HG03108 (cell line): Measurements from ENCODE around the gene GCC1.

Source experiments
- ATAC-seq: cut with Tn5 transposase; IDR thresholded peaks from one replicate; pipeline ENCODE4 v1.9.1; 2021; ENCODE audit warnings: moderate library complexity; ENCODE audit not compliant: unreplicated experiment

GCC1 gene, protein sequence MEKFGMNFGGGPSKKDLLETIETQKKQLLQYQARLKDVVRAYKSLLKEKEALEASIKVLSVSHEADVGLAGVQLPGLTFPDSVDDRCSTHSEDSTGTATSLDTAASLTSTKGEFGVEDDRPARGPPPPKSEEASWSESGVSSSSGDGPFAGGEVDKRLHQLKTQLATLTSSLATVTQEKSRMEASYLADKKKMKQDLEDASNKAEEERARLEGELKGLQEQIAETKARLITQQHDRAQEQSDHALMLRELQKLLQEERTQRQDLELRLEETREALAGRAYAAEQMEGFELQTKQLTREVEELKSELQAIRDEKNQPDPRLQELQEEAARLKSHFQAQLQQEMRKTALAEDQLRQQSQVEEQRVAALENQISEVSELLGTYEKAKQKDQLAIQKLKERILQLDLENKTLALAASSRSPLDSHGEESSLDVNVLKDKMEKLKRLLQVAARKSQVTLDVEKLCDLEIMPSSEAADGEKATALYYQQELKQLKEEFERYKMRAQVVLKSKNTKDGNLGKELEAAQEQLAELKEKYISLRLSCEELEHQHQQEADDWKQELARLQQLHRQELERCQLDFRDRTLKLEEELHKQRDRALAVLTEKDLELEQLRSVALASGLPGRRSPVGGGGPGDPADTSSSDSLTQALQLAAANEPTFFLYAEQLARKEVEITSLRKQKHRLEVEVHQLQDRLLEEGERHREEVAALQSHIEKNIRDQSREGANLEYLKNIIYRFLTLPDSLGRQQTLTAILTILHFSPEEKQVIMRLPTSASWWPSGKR

DNA sequence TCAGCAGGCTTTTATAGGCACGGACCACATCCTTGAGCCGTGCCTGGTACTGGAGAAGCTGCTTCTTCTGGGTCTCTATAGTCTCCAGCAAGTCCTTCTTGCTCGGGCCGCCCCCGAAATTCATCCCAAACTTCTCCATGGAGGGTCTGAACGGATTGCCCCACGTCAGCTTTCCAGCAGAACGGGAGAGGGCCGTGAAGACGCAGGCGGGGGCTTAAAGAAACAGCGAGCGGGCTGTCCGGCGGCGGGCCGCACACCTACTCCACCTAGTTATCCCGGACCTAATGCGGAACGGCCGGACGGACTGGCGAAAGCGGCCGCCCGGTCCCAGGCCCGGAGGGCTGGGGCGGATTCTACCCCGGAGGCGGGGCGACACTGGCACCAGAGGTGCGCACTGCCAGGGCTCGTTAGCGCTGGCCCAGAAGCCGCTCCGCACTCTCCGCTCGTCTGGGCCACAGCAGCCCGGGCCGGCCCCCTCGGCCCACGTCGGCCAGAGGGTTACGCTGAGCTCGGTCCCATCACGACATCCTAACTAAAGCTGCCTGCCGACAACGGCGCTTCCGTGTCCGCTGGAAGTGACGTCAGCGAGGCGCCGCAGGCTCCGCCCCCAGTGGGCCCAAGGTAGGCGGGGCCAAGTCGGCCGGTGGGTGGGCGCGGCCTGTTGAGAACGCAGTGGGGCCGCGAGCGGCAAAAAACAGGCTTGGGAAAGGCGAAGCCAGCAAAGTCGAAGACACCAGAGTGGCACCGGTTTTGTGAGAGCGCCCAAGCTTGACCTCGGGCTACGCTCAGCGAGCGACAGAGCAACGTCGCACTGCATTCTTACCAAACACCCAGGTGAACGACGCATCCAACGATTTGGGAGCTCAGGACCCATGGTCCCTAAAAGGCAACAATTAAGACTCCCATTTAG is at the start of gene GCC1:
Gene GCC1 (minus strand): TSS at position 553 of the 910 bp plus-strand sequence. CDS start 414 bp downstream, at position 139.
- ATAC-seq, result peak; percentile 74

- ATAC-seq, result no peak
These were observed 47.0 kb upstream of the GCC1 start for GRCh38 chr7:127632276-127632910.

DNA sequence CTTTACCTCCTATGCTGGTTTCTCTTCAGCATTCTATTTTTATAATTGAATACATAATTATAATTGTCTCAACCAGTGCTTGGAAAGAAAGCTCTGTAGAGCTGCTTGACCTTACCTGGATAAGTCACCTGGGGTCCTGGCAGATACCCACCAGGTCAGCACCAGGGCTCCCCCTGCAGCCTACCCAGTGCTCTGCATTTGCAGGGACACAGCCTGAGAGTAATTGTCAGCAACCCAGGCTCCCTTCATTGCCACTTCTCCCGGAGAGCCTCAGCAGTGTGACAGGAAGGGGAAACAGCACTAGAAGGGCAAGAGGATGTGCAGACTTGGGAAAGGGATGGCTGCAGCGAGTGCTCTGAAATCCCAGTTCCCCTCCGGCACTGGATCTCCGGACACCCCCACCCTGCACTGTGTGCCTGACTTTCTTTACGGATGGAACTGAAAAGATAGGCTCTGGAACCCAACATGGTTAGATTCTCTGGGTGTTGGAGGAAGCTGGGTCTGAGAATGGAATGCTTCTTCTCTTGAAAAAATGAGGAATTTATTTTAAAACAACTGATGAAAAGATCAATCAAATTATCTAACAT is 44.0 kb upstream of the GCC1 start:
- ATAC-seq, result peak; percentile 56

GRCh38 chr7:127628445-127628844 is 43.0 kb upstream of the GCC1 start:
- no peak for ATAC-seq

GRCh38 chr7:127625331-127625730 is 39.9 kb upstream of the GCC1 start:
- ATAC-seq, result no peak

GRCh38 chr7:127620406-127621233 is 35.2 kb upstream of the GCC1 start:
- no peak for ATAC-seq

GRCh38 chr7:127619681-127620405 is 34.4 kb upstream of the GCC1 start:
- ATAC-seq, result no peak

GRCh38 chr7:127618775-127619174 is 33.4 kb upstream of the GCC1 start:
- no peak for ATAC-seq

DNA sequence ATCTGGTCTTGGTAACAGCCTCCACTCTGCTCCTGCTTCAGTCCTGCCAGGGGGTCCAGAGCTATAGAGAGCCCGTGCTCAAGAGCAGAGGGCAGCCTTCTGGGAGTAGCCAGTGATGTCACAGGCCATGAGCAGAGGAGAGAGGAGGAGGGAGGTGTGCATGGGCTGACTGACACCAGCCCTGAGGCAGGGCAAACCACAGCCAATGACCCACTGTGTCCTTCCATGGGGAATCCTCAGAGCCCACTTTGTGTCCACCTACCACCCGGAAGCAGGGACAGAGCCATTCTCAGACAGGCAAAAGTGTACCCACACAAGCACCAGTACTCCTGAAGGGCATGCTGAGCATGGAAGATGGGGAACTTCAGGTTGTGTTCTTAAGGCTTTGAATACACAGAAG is 32.6 kb upstream of the GCC1 start, which contains the start of gene PAX4:
Gene PAX4 (minus strand): TSS at position 101 of the 400 bp plus-strand sequence. CDS start 2,214 bp downstream, outside the sequence.
- ATAC-seq, result no peak

- ATAC-seq, result no peak
These were observed 31.3 kb upstream of the GCC1 start for GRCh38 chr7:127616724-127617123.

DNA sequence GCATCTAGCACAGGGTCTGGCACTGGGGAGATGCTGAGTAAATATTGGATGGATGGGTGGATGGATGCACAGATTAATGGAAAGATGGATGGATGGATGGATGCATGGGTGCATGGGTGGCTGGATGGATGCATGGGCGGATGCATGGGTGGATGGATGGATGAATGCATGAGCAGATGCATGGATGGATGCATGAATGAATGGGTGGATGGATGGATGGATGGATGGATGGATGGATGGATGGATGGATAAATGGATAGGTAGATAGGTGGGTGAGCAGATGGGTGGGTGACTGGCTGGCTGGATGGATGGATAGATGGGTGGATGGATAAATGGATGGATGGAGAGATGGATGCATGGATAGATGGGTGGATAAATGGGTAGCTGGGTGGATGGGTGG is 26.9 kb upstream of the GCC1 start:
- ATAC-seq, result no peak

DNA sequence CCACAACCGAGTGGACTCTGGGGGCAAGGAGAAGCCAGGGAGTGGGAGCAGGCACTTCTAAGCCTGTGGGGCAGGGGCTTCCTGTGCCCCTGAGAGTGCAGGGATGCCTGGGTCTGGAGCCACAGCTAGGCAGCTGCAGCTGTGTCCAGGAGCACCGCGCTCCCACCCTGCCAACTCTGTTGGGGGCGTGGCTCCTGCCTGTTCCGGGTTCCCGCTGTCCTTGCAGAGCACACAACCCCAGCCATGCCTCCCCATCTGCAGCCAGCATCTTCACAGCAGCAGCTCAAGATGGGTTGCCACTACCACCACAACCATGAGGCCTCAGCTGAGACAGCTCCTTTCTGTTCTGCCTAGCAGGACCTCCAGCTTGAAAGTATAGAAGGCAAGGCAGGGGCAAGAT is 23.9 kb upstream of the GCC1 start:
- no peak for ATAC-seq

- ATAC-seq, result no peak
These were observed 23.1 kb upstream of the GCC1 start for GRCh38 chr7:127608446-127608845.

DNA sequence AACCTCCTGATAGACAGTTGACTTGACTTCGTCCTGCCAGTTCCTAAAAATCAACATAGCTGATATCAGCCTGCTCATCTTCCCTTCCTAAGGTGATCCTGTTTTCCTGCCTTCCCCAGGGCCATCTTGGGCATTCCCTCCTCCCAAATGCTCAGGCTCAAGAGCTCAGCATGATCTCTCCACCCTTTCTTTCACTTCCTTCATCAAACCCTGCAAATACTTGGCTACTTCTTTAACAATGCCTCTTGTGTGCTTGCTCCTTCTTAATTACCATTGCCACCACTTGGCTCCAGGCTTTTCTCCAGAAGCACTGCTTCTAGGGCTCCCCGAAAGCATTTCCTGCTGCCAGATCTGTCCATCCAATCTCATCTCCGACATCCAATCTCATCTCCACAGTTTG is 15.5 kb upstream of the GCC1 start:
- no peak for ATAC-seq

GRCh38 chr7:127598318-127598717 is 12.9 kb upstream of the GCC1 start:
- ATAC-seq, result no peak

DNA sequence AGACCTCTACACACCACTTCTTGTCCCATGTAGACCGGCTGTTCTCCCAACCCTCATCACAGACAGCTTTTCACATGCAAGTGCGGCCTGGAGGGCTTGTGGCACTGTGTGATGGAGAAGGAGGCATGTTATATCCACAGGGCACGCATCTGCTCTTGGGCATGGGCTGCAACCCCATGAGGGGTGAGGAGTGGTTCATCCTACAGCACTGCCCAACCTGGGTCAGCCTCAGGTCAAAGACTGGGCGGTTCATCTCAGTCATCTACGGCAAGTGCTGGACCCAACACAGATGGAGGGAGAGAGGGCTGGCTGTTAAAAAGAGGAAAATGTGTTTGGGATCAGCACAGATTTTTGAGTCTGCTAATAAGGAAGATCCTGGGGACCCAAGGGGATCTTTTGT is 10.3 kb upstream of the GCC1 start:
- no peak for ATAC-seq

DNA sequence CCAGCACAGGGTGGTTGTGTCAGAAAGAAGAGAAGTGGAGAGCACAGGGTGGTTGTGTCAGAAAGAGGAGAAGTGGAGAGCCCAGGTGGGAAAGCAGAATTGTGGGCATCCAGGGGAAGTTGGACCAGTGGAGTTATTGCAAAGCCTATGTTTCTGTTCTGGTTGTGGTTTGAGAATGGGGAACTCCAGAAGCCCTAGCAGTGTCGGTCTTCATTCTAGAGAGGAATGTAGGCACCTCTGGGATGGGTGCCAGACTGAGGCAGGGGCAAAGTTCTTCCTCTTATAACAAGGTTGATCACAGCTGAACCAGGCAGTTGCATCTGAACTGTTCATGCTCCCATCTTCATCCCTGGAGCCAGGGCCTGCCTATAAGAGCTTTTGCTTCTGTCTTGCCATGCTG is 9.1 kb upstream of the GCC1 start:
- ATAC-seq, result no peak

DNA sequence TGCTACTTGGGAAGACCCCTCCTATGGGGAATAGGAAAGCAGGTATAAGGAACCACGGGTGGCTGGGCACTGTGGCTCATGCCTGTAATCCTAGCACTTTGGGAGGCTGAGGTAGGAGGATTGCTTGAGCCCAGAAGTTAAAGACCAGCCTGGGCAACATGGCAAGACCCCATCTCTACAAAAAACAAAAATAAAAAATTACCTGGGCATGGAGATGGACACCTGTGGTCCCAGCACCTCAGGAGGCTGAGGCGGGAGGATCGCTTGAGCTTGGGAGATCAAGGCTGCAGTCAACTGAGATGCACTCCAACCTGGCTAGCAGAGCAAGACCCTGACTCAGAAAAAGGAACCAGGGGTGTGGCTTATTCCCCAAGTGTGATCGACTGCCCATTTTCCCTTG is 7.2 kb upstream of the GCC1 start:
- no peak for ATAC-seq

DNA sequence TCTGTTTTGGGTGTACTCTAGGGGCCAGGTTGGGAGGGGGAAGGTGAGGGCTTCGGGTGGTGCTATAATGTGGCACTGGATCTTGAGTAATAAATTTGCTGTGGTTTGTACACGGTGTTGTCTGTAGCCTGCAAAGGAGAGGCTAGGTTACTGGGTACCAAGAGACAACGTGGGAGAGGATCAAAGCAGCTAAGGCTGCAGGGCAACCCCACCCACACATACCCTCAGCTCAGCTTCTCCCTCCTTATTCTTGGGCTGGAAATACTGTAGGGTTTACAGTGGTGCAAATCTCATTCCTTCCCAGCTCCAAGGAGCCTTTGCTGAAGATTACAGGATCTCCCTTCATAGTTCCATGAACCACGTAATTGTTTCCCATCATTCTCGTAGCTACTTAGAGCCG is 6.2 kb upstream of the GCC1 start:
- ATAC-seq, result no peak
